Measurements from ENCODE around the gene CERT1. TPM values are rescaled to one million over a fixed set of nuclear protein-coding genes. Genes with fewer than 3 reads are reported as not detected.

The CERT1 gene
- total RNA-seq, 1 donor from 2014 or later: 33.1 TPM

DNA sequence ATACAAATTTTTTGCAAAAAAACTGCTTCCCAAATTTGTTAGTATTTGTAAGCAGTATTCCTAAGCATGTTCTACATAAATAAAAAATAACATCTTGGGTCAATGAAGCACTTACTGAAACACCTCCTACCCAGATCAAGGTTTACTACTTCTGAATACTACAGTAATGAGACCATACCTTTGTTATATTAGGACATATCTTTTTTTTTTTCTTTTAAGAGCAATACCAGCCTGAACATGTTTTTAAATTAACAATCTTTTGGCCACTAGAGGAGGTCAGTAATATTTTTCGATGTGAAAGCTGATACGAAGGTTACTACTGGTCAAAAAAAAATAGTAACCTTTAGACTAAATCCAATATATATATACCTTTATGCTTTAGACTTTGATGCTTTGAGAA is 72.7 kb downstream of the CERT1 start:
- peaks cover 17% of the 10 kb centered on the region for H3K36me3 Mint-ChIP-seq (ENCODE audit: unreplicated experiment)
- DNase-seq (ENCODE audit: extremely low spot score, unreplicated experiment): no peak
- H3K9me3 Mint-ChIP-seq (ENCODE audit: unreplicated experiment): peaks cover 13% of the 10 kb centered on the region
- peaks cover 10% of the 10 kb centered on the region for H3K4me1 Mint-ChIP-seq (ENCODE audit: unreplicated experiment)
- peak; percentile 5 for TF ChIP-seq CTCF (IDR thresholded peaks at IDR 0.05)
- H3K27ac Mint-ChIP-seq (ENCODE audit: unreplicated experiment): no peak overlapping the region
- H3K27me3 Mint-ChIP-seq (ENCODE audit: unreplicated experiment): no peaks in the 10 kb centered on the region
- H3K4me3 Mint-ChIP-seq (ENCODE audit: unreplicated experiment): no peak overlapping the region

DNA sequence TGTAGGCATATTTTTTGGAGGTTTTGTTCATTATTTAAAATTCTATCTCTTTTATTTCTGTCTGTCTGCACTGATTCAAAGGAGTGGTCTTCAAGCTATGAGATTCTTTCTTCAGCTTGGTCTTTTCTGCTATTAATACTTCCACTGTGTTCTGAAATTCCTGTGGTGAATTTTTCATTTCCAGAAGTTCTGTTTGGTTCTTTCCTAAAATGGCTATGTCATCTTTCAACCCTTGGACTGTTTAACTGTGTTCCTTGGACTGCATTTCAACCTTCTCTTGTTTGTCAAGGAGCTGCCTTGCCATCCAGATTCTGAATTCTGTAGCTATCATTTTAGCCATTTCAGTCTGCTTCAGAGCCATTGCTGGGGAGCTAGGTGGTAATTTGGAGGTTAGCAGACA is 76.3 kb downstream of the CERT1 start:
- no peak for TF ChIP-seq CTCF (IDR thresholded peaks at IDR 0.05)
- H3K36me3 Mint-ChIP-seq (ENCODE audit: unreplicated experiment): peaks cover 4% of the 10 kb centered on the region
- no peak overlapping the region for H3K4me3 Mint-ChIP-seq (ENCODE audit: unreplicated experiment)
- no peak for DNase-seq (ENCODE audit: extremely low spot score, unreplicated experiment)
- peaks cover 10% of the 10 kb centered on the region for H3K4me1 Mint-ChIP-seq (ENCODE audit: unreplicated experiment)
- H3K27me3 Mint-ChIP-seq (ENCODE audit: unreplicated experiment): no peaks in the 10 kb centered on the region
- no peak overlapping the region for H3K27ac Mint-ChIP-seq (ENCODE audit: unreplicated experiment)
- H3K9me3 Mint-ChIP-seq (ENCODE audit: unreplicated experiment): no peaks in the 10 kb centered on the region

GRCh38 chr5:75433814-75434506 is 77.5 kb downstream of the CERT1 start:
- Mint-ChIP-seq H3K4me3 (ENCODE audit: unreplicated experiment) (no peak overlapping the region), H3K27me3 (ENCODE audit: unreplicated experiment) (no peaks in the 10 kb centered on the region), H3K4me1 (ENCODE audit: unreplicated experiment) (peaks cover 10% of the 10 kb centered on the region), H3K36me3 (ENCODE audit: unreplicated experiment) (peaks cover 4% of the 10 kb centered on the region), H3K27ac (ENCODE audit: unreplicated experiment) (no peak overlapping the region), H3K9me3 (ENCODE audit: unreplicated experiment) (no peaks in the 10 kb centered on the region)
- no peak for TF ChIP-seq CTCF (IDR thresholded peaks at IDR 0.05)
- DNase-seq (ENCODE audit: extremely low spot score, unreplicated experiment): no peak

DNA sequence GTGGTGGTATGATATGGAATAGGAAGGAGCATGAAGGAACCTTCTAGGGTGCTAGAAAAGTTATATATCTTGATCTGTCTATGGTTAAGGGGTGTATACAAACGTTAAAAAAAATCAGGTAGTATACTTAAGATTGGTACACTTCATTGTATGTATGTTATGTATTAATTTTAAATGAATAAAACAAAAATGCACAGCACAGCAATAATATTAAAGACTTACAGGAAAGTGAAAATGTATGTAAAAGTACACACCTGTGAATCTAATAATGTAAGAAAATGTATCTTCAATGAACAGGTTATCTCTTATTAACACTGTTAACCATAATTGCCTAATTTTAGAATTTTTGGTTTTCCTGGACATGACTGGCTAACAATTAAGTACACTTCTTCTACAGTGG is 97.2 kb downstream of the CERT1 start:
- Mint-ChIP-seq H3K4me3 (ENCODE audit: unreplicated experiment) (no peak overlapping the region), H3K4me1 (ENCODE audit: unreplicated experiment) (peaks cover 9% of the 10 kb centered on the region)

More for the DNA sequence above, 97.2 kb downstream of the CERT1 start:
- no peak for TF ChIP-seq CTCF (IDR thresholded peaks at IDR 0.05)
- Mint-ChIP-seq H3K36me3 (ENCODE audit: unreplicated experiment) (peaks cover 24% of the 10 kb centered on the region), H3K27ac (ENCODE audit: unreplicated experiment) (no peak overlapping the region), H3K27me3 (ENCODE audit: unreplicated experiment) (no peaks in the 10 kb centered on the region), H3K9me3 (ENCODE audit: unreplicated experiment) (no peaks in the 10 kb centered on the region)
- DNase-seq (ENCODE audit: extremely low spot score, unreplicated experiment): no peak

Data from osteocyte (in vitro differentiated cells).